ACHN (cell line): Measurements from ENCODE around the gene C19orf25.

Experiments
- DNase-seq: peaks from one replicate; pipeline ENCODE4 v3.0.0-alpha.2; 2015
- in situ Hi-C: cut with HindIII; loops from 2 replicates; pipeline ENCODE4 v1.10.0; 2017; ENCODE audit warnings: low sequenced_read_pairs, low pct_ligation_motif_present, low pct_unique_long_range_greater_than_20kb

C19orf25 gene

DNA sequence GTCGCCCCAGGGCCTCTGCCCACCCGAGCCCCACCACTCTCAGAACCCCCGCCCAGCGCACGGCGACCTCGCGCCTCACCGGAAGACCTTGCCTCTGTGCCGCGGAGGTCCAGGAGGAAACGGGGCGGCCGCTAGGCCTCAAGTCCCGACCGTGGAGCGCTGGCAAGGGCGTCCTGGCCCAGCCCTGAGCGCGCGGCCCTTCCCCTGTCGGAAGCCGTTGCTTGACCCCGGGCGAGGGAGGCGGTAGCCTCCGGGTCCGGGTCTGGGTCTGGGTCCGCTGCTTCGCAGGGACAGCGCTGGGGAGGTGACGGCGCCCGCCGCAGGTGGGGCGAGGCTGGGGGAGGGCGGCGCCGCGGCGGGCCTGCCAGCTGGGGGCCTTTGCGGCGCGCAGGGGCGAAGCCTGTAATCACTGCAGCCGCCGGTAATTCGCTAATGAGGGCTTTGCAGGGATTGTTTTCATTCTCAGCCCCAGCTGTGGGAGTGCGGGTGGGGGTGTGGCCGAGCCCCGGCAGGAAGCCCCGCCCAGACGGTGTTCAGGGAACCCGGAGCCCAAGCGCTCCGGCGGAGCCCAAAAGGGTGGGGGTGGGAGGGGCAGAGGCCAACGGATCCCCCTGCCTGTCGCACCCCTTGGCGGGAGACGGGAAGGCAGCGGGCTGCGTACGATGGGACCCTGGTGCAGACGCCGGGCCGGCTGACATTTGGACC is 8.6 kb downstream of the C19orf25 start:
- DNase-seq, result no peak
- in situ Hi-C loops, result no loop called here

DNA sequence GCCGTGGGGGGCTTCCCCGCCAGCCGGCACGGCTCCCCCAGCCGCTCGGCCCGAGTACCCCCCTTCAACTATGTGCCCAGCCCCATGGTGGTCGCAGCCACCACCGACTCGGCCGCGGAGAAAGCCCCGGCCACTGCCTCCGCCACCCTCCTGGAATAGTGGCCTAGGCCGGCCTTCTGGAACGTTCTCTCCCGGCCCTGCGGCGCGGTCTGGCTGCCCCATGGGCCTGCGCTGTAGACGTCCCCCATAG is 9.0 kb downstream of the C19orf25 start:
- in situ Hi-C loops, result no loop called here
- DNase-seq, result no peak

DNA sequence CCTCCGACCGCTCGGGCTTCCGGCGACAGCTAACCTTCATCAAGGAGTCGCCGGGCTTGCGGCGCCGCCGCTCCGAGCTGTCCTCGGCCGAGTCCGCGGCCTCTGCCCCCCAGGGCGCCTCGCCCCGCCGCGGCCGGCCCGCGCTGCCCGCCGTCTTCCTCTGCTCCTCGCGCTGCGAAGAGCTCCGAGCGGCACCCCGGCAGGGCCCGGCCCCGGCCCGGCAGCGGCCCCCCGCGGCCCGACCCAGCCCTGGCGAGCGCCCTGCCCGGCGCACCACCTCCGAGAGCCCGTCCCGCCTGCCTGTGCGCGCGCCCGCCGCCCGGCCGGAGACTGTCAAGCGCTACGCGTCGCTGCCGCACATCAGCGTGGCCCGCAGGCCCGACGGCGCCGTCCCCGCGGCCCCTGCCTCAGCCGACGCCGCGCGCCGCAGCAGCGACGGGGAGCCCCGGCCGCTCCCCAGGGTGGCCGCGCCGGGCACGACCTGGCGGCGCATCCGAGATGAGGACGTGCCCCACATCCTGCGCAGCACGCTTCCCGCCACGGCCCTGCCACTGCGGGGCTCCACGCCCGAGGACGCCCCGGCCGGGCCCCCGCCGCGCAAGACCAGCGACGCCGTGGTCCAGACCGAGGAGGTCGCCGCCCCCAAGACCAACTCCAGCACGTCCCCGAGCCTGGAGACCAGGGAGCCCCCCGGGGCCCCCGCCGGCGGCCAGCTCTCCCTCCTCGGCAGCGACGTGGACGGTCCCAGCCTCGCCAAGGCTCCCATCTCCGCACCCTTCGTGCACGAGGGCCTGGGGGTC is 9.6 kb downstream of the C19orf25 start:
- DNase-seq, result no peak
- in situ Hi-C loops, result no loop called here

DNA sequence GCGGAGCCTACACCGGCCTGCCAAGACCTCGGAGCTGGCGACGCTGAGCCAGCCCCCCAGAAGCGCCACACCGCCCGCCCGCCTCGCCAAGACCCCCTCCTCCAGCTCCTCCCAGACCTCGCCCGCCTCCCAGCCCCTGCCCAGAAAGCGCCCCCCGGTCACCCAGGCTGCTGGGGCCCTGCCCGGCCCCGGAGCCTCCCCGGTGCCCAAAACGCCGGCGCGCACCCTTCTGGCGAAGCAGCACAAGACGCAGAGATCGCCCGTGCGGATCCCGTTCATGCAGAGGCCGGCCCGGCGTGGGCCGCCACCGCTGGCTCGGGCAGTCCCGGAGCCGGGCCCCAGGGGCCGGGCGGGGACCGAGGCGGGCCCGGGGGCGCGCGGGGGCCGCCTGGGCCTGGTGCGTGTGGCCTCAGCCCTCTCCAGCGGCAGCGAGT is 10.2 kb downstream of the C19orf25 start:
- DNase-seq, result peak; percentile 47
- in situ Hi-C loops, result no loop called here

DNA sequence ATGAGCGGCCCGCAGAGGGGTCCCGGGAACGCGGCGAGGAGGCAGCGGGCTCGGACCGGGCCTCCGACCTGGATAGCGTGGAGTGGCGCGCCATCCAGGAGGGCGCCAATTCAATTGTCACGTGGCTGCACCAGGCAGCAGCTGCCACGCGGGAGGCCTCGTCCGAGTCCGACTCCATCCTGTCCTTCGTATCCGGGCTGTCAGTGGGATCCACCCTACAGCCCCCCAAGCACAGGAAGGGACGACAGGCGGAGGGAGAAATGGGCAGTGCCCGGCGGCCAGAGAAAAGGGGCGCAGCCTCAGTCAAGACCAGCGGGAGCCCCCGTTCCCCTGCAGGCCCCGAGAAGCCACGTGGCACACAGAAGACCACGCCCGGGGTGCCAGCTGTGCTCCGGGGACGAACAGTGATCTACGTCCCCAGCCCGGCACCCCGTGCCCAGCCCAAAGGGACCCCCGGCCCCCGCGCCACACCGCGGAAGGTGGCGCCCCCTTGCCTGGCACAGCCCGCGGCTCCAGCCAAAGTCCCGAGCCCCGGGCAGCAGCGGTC is 10.7 kb downstream of the C19orf25 start:
- in situ Hi-C loops, result no loop called here
- DNase-seq, result no peak

DNA sequence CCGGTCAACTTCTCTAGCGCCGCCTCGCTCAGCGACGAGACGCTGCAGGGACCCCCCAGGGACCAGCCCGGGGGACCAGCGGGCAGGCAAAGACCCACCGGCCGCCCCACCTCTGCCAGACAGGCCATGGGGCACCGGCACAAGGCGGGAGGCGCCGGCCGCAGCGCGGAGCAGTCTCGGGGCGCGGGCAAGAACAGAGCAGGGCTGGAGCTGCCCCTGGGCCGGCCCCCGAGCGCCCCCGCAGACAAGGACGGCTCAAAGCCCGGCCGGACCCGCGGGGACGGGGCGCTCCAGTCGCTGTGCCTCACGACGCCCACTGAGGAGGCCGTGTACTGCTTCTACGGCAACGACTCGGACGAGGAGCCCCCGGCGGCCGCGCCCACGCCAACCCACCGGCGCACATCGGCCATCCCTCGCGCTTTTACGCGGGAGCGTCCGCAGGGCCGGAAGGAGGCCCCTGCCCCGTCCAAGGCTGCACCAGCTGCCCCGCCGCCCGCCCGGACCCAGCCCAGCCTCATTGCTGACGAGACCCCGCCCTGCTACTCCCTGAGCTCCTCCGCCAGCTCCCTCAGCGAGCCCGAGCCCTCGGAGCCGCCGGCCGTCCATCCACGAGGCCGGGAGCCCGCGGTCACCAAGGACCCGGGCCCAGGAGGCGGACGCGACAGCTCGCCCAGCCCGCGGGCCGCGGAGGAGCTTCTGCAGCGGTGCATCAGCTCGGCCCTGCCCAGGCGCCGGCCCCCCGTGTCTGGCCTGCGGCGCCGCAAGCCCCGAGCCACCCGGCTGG is 11.3 kb downstream of the C19orf25 start:
- in situ Hi-C loops, result no loop called here
- DNase-seq, result no peak

DNA sequence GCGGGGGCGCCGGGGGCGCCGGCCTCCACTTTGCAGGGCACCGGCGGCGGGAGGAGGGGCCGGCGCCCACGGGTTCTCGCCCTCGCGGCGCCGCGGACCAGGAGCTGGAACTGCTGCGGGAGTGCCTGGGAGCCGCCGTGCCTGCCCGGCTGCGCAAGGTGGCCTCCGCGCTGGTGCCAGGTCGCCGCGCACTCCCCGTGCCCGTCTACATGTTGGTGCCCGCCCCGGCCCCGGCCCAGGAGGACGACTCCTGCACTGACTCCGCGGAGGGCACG is 11.9 kb downstream of the C19orf25 start:
- in situ Hi-C loops, result no loop called here

DNA sequence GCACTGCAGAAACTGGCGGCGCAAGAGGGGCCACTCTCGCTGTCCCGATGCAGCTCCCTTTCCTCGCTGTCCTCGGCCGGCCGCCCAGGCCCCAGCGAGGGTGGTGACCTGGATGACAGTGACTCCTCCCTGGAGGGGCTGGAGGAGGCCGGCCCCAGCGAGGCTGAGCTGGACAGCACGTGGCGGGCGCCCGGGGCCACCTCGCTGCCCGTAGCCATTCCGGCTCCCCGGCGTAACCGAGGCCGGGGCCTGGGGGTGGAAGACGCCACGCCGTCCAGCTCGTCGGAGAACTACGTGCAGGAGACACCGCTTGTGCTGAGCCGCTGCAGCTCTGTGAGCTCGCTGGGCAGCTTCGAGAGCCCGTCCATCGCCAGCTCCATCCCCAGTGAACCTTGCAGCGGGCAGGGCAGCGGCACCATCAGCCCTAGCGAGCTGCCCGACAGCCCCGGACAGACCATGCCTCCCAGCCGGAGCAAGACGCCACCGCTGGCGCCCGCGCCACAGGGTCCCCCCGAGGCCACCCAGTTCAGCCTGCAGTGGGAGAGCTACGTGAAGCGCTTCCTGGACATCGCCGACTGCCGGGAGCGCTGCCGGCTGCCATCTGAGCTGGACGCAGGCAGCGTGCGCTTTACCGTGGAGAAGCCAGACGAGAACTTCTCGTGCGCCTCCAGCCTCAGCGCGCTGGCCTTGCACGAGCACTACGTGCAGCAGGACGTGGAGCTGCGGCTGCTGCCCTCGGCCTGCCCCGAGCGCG is 12.4 kb downstream of the C19orf25 start:
- DNase-seq, result no peak

More for the DNA sequence above, 11.9 kb downstream of the C19orf25 start:
- no peak for DNase-seq

DNA sequence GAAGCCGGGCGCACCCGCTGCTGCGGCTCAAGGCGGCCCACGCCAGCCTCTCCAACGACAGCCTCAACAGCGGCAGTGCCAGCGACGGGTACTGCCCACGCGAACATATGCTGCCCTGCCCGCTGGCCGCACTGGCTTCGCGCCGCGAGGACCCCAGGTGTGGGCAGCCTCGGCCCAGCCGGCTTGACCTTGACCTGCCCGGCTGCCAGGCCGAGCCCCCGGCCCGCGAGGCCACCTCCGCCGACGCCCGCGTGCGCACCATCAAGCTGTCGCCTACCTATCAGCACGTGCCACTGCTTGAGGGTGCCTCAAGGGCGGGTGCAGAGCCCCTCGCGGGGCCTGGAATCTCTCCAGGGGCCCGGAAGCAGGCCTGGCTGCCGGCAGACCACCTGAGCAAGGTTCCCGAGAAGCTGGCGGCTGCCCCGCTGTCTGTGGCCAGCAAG is 13.0 kb downstream of the C19orf25 start:
- DNase-seq, result no peak
- in situ Hi-C loops, result no loop called here

More for the DNA sequence above, 12.4 kb downstream of the C19orf25 start:
- in situ Hi-C loops, result no loop called here

DNA sequence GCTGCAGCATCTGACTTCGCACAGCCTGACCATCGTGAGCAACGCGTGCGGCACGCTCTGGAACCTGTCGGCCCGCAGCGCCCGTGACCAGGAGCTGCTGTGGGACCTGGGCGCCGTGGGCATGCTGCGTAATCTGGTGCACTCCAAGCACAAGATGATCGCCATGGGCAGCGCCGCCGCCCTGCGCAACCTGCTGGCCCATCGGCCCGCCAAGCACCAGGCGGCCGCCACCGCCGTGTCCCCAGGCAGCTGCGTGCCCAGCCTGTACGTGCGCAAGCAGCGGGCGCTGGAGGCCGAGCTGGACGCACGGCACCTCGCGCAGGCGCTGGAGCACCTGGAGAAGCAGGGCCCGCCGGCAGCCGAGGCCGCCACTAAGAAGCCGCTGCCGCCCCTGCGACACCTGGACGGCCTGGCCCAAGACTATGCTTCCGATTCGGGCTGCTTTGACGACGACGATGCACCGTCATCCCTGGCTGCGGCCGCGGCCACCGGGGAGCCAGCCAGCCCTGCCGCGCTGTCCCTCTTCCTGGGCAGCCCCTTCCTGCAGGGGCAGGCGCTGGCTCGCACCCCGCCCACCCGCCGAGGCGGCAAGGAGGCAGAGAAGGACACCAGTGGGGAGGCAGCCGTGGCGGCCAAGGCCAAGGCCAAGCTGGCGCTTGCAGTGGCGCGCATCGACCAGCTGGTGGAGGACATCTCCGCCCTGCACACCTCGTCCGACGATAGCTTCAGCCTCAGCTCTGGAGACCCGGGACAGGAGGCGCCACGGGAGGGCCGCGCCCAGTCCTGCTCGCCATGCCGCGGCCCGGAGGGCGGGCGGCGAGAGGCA is 13.6 kb downstream of the C19orf25 start:
- in situ Hi-C loops, result no loop called here

DNA sequence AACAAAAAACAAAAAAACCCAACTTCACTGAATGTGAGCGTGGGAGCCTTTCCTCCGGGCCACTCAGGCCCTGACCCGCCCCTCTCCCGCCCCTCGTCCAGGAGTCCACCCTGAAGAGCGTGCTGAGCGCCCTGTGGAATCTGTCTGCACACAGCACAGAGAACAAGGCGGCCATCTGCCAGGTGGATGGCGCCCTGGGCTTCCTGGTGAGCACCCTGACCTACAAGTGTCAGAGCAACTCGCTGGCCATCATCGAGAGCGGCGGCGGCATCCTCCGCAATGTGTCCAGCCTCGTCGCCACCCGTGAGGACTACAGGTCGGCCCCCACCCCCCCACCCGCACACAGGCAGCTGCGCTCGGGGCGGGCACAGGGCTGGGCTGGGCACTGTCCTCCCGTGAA is 17.2 kb downstream of the C19orf25 start:
- DNase-seq, result no peak
- in situ Hi-C loops, result no loop called here

More for the DNA sequence above, 13.6 kb downstream of the C19orf25 start:
- no peak for DNase-seq

DNA sequence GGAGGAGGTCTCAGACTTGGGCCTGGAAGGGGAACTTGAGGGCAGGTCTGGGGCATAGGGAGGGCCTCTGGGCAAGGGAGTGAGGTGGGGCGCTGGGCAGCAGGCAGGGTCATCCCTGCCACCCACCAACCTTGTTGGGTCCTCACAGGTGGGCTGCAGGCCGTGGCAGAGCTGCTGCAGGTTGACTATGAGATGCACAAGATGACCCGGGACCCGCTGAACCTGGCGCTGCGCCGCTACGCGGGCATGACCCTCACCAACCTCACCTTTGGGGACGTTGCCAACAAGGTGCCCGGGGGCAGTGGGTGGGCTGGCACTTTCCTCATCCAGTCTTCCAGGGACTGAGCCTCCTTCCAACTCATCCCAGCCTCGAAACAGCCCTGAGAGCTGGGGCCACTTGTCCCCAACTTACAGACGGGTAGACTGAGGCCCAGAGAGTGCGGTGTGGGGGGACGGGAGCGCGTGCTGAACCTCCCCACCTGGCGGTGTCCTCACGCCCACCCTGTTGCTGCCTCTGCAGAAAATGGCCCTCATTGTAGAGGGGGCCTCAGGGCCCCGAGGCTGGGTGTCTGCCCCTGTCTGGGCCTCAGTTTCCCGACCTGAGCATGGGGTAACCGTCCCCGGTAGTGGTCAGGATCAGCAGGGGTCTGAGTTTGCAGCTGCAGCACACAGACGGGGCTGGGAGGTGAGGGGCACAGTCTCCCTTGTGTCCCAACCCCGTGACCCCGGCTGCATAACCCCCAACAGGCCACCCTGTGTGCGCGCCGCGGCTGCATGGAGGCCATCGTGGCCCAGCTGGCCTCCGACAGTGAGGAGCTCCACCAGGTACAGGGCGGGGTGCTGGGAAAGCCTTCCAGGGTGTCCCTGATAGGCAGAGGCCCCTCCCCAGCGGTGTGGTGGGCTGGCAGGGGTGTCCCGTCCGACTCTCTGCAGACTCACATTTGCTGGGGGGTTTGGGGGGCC is 18.7 kb downstream of the C19orf25 start:
- in situ Hi-C loops, result no loop called here
- DNase-seq, result no peak

DNA sequence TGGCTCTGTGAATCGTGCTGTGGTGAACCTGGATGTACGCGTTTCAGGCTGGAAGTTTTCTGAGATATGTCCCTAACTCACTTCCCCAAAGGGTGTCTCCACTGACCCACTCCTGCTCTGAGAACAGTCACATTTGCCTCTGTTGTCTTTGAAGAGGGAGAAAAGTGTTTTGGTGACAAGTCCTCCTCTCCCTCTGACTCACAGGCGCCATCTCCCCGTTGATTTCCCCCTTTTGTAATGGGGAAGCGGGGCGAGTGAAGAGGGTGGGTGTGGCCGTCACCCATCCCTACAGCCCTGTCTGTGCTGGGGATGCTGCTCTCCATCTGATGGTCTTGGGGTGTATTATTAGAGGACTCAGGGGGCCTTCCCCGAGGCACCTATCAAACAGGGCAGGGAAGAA is 19.5 kb downstream of the C19orf25 start:
- in situ Hi-C loops, result no loop called here

DNA sequence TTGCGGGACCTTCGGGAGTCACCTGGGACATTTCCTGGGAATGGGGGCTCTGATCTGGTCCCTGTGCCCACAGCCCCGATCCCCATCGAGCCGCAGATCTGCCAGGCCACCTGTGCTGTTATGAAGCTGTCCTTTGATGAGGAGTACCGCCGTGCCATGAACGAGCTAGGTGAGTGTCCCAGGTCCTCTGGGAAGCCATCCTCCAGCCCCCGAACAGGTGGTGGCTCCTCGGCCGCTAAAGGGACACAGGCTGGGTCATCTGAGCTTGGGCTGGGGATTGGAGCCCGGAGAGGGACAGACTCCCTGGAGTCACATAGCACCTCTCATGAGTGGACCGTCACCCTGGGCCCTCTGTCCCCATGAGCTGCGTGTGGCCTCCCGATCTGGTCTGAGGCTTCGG is 21.1 kb downstream of the C19orf25 start:
- in situ Hi-C loops, result no loop called here
- no peak for DNase-seq

More for the DNA sequence above, 19.5 kb downstream of the C19orf25 start:
- DNase-seq, result no peak

DNA sequence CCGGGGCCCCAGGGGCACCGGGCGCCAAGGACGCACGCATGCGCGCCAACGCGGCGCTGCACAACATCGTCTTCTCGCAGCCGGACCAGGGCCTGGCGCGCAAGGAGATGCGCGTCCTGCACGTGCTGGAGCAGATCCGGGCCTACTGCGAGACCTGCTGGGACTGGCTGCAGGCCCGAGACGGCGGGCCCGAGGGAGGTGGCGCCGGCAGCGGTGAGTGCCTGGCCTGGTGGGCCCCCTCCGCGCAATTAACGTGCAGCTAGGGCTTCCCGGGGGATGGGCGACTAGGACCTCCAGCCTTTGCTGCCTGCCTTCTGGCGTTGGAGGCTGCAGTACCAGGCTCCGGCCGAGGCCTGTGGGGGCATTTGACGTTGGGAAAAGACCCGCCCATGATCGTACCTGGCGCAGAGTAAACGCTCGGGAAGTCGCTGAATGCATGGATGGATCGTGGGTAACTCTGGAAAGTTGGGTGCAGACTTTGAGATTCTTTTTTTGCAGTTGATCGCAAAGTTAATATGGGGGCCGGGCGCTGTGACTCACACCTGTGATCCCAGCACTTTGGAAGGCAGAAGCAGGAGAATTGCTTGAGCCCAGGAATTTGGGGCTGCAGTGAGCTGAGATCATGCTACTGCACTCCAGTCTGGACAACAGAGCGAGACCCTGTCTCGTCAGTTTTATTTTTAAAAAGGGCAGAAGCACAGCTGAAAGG is 21.8 kb downstream of the C19orf25 start:
- no peak for DNase-seq
- in situ Hi-C loops, result no loop called here

DNA sequence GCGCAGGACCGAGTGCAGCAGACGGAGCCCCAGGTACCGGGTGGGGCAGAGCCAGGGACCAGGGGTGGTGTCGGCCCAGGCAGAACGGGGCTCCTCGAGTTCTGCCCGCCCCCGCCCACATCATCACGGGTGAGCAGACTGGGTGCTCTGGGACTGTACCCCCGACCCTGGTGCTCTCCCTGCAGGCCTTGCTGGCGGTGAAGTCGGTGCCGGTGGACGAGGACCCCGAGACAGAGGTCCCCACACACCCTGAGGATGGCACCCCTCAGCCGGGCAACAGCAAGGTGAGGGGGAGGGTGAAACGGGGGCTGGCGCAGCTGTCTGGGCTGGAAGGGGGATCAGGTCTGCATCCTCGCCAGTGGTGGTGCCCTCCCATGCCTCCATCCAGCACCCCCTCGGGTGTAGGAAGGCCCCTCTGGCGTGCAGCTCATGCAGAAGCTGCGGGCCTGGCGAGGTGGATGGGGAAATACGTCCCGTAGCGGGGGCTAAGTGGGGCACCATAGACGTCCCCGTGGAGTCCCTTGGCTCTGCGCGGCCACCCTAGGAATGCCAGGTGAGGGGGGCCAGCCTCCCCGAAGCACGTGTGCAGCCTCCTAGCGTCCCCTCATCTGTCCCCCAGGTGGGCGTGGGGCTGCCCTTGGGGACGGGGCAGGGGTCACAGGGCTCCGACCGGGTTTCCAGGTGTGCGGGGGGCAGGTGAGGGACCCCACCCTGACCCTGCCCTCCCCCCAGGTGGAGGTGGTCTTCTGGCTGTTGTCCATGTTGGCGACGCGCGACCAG is 22.7 kb downstream of the C19orf25 start:
- in situ Hi-C loops, result no loop called here

More for the DNA sequence above, 22.7 kb downstream of the C19orf25 start:
- DNase-seq, result no peak
